Right lung (tissue), 10 donors: ENCODE measurements around the gene WNT9A. TPM values are rescaled to one million over a fixed set of nuclear protein-coding genes. Genes with fewer than 3 reads are reported as not detected.
"Not testable (repeated sequence)": the region's sequence is repeated elsewhere in the genome, so short reads cannot be mapped to it uniquely, and the experiment has no call there.

ENCODE experiments used
- DNase-seq, 2 donors: peaks; one replicate each; pipeline ENCODE4 v3.0.0-alpha.2; 2013
- long read RNA-seq, 8 donors: transcript quantifications; one replicate each; lab custom pipeline, GENCODE V29; 2026
- polyA plus RNA-seq, 5 donors: library from polyadenylated mRNA; unstranded; fragments of 120-200 nt; gene quantifications; one replicate each; pipeline versions ENCODE4 v1.2.1 to v1.2.3, GENCODE V29; 2013; ENCODE audit warnings: inconsistent platforms in 1 of 5, low replicate concordance in 1 of 5; ENCODE audit not compliant: insufficient read length in 5 of 5, insufficient read depth in 1 of 5

WNT9A gene, protein sequence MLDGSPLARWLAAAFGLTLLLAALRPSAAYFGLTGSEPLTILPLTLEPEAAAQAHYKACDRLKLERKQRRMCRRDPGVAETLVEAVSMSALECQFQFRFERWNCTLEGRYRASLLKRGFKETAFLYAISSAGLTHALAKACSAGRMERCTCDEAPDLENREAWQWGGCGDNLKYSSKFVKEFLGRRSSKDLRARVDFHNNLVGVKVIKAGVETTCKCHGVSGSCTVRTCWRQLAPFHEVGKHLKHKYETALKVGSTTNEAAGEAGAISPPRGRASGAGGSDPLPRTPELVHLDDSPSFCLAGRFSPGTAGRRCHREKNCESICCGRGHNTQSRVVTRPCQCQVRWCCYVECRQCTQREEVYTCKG
- 1 to 10 TPM; 1.9 to 3.0 (median 2.4) TPM for polyA plus RNA-seq
- long read RNA-seq, donor 1 = 0 reads
- long read RNA-seq, donor 2 = 0 reads
- long read RNA-seq, donor 3, partial matches to known transcripts = 0 of 1 reads
- long read RNA-seq, donor 3, other reads (novel, unspliced or antisense) = 0 of 1 reads
- long read RNA-seq, donor 4 = 0 reads
- long read RNA-seq, donor 5 = 0 reads
- long read RNA-seq, donor 6, partial matches to known transcripts = 0 of 2 reads
- long read RNA-seq, donor 6, other reads (novel, unspliced or antisense) = 0 of 2 reads
- long read RNA-seq, donor 7 = 0 reads
- long read RNA-seq, donor 8, partial matches to known transcripts = 0 of 1 reads
- long read RNA-seq, donor 8, other reads (novel, unspliced or antisense) = 0 of 1 reads

DNA sequence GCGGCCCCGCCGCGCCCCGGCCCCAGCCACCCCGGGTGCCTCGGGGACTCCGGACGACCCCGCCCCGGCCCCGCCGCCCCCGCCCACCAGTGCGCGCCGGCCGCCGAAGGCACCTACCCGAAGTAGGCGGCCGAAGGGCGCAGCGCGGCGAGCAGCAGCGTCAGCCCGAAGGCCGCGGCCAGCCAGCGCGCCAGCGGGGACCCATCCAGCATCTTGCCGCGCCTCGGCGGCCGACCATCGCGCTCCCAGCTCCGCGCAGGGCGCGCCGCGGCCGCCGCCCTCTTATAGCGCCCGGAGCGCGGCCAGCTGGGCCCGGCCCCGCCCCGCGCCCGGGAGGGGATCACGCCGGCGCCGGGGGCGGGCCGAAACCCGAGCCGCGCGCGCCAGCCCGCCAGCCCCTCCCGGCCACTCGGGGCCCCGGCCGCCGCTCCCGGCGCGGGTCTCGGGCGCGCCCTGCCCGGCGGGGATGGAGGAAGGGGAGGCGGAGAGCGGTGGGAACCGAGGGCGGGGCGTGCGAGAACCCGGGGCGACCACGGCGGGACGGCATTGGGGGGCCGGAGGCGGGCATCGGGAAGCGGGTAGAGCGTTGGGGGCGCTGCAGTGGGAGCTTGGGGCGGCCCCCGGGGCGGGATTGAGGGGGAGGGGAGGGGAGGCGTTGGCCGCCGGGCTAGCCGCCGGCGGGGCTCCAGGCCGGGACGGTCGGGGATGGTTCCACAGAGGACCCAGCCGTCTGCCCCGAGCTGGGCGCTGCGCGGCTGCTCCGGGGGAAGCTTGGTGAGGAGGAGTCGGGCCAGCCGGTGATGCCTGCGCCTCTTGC is at the start of gene WNT9A:
Gene WNT9A (minus strand): TSS at position 257 of the 817 bp plus-strand sequence. CDS start 45 bp downstream, at position 212.
- peak; percentile 73 to 74 for DNase-seq

DNA sequence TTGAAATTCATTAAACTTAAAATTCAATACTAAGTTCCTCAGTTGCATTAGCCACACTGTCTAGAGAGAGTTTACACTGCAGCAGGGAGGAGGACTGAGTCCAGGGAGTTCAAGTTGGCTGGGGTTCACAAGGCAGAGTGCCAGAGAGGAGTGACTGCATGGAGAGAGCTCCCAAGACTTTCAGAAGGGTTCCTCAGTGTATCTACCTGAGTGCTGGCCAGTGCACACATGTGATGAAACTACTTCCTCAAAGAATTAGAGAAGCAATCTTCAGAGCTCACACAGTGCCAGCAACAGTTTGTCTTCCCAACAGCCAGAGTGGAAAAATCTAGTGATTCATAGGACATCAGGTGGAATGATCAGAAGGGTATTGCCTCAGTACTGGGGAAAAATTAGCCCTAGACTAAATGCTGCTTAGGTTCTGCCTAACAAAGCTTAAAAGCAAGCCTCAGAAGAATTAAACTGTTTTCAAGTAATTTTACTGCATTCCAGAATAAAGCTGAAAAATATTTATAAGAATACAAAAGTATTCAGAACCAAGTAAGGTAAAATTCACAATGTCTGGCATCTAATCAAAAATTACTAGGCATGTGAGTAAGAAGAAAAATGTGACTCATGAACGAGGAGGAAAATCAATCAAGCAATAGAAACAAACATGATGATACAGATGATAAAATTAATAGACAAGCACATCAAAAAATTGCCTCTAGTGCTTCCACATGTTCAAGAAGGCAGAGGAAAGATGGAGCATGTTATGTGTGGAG is 48.6 kb upstream of the WNT9A start:
- DNase-seq = no peak

DNA sequence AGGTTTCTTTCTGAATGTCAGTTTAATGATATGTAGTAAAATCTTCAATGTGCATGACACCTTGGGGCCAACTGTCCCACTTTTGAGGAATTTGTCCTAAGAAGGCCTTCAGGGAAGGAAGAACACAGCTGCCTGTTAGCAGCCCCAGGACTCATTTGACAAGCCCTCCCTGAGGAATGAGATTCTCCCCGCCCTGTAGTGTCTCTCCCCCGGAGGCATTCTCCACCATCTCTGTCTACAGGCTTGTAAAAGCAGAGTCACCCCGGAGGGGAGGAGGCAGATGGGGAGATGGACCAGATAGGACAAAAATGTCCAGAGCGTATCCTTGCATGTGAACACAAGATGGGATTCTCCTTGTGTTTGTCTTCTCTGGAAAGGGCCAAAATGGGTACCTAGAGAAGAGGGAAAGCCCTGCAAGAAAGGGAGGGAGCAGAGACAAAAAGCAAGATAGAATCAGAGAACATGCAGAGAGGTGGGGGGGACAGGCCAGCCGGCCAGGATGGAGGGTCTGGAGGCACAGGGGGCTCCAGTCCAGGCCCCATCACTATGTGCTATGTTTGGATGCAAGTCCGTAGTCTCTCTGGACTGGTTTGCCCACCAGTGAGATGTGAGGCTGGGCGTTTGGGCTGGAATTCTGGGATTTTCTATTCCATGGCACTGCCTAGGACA is 47.0 kb upstream of the WNT9A start:
- no peak for DNase-seq

DNA sequence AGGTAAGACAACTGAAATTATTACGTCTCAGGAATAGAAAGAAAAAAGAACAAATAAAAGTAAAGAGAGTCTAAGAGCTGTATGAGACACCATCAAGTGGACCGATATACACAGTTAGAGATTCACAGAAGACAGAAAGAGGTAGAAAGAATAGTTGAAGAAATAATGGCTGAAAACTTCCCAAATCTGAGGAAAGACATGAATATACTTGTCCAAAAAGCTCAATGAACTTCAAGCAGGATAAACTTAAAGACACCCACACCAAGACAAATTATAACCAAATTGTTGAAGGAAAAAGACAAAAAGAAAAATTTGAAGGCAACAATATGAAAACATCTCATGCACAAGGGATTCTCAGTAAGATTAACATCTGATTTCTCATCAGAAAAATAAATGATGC is 39.4 kb upstream of the WNT9A start:
- no peak for DNase-seq

DNA sequence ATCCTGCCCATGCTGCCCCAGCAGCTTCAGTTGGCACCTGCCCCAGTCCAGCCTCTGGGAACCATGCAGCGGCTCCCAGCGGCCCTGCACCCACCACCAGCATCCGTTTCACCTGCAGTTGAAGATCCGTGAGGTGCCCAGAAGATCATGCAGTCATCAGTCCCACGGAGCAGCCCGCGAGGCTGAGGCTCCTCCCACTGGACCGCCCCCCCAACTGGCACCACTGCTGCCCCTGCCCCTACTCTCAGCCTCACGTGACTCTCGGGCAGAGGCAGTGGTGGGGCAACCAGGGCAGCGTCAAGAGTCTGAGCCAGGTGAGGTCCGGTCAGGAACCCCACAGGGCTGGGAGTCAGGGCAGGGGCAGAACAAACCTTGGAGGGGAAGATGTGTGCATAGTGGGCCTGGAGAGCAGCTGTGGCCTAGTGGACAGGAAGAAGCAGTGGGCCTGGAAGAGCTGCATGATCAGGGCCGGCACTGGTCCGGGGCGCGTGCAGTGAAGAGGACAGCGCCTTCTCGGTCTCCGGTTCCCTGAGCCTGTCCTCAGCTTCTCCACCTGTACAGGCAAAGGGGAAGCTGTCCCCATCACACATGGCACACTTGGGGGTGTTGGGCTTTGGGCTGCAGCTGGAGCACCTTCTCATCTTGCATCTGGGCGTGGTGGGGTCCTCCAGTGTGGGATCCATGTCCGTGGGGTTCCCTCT is 28.0 kb upstream of the WNT9A start:
- DNase-seq = not testable (repeated sequence)

DNA sequence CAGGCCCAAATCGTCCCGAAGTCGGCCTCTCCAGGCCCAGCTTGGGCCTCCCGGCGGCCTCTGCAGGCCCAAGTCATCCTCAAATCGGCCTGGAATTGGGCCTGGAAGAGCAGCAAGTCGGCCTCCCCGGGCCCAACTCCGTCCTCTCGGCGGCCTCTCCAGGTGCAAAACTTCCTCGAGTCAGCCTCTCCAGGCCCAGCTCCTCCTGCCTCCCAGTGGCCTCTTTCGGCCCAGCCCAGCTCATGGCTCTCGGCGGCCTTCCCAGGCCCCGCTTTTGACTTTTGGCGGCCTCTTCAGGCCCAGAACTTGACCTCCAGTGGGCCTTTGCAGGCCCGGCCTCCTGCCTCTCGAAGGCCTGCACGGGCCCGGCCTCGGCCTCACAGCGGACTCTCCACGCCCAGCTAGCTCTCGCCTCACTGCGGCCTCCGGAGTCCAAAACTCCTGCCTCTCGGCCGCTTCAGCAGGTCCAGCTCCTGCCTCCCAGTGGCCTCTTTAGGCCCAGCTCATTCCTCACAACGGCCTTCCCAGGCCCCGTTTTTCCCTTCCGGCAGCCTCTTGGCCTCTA is 26.1 kb upstream of the WNT9A start:
- not testable (repeated sequence) for DNase-seq

DNA sequence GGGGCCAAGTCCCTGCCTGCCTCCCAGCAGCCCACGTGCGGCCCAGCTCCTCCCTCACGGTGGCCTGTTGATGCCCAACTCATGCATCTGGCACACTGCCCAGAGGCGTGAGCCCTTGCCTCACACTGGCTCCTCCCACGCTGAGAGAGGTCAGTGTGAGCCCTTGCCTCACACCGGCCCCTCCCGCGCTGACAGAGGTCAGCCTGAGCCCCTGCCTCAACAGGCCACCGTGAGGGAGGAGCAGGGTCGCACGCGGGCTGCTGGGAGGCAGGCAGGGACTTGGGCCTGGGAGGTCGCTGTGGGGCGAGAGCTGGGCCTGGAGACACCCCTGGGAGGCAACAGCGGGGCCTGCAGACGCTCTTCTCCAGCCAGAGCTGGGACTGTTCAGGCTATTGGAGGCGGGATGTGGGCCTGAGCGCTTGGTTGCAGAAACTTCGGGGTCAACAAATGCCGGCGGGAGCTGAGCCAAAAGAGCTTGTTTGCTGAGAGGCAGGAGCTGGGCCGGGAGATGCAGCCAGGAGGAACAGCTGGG is 25.2 kb upstream of the WNT9A start:
- peak; percentile 40 to 47 for DNase-seq

DNA sequence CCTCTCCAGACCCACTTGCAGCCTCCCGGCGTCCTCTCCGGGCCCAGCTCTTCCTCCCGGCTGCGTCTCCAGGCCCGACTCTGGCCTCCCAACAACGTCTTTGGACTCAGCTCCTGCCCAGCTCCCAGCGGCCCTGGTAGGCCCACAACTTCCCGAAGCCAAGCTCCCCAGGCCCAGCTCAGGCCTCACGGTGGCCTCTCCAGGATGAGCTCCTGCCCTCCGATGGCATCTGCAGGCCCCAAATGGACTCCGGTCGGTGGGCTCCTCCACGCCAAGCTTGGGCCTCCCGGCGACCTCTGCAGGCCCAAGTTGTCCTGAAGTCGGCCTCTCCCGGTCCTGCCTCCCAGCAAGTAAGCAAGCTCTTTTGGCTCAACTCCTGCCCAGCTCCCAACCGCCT is 24.5 kb upstream of the WNT9A start:
- DNase-seq = not testable (repeated sequence)

DNA sequence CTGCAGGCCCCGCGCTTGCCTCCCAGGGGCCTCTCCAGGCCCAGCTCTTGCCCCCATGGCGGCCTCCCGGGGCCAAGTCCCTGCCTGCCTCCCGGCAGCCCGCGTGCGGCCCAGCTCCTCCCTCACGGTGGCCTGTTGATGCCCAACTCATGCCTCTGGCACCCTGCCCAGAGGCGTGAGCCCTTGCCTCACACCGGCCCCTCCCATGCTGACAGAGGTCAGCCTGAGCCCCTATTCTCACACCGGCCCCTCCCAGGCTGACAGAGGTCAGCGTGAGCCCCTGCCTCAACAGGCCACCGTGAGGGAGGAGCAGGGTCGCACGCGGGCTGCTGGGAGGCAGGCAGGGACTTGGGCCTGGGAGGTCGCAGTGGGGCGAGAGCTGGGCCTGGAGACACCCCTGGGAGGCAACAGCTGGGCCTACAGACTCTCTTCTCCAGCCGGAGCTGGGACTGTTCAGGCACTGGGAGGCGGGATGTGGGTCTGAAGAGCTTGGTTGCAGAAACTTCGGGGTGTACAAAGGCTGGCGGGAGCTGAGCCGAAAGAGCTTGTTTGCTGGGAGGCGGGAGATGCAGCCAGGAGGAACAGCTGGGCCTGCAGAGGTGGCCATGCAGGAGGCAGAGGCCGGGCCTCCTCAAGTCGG is 24.0 kb upstream of the WNT9A start:
- DNase-seq = not testable (repeated sequence)

DNA sequence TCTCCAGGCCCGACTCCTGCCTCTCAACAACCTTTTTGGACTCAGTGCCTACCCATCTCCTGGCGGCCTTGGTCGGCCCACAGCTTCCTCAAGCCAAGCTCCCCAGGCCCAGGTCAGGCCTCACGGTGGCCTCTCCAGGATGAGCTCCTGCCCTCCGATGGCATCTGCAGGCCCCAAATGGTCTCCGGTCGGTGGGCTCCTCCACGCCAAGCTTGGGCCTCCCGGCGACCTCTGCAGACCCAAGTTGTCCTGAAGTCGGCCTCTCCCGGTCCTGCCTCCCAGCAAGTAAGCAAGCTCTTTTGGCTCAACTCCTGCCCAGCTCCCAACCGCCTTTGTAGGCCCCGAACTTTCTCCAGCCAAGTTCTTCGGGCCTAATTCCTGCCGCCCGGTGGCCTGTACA is 23.5 kb upstream of the WNT9A start:
- not testable (repeated sequence) for DNase-seq

DNA sequence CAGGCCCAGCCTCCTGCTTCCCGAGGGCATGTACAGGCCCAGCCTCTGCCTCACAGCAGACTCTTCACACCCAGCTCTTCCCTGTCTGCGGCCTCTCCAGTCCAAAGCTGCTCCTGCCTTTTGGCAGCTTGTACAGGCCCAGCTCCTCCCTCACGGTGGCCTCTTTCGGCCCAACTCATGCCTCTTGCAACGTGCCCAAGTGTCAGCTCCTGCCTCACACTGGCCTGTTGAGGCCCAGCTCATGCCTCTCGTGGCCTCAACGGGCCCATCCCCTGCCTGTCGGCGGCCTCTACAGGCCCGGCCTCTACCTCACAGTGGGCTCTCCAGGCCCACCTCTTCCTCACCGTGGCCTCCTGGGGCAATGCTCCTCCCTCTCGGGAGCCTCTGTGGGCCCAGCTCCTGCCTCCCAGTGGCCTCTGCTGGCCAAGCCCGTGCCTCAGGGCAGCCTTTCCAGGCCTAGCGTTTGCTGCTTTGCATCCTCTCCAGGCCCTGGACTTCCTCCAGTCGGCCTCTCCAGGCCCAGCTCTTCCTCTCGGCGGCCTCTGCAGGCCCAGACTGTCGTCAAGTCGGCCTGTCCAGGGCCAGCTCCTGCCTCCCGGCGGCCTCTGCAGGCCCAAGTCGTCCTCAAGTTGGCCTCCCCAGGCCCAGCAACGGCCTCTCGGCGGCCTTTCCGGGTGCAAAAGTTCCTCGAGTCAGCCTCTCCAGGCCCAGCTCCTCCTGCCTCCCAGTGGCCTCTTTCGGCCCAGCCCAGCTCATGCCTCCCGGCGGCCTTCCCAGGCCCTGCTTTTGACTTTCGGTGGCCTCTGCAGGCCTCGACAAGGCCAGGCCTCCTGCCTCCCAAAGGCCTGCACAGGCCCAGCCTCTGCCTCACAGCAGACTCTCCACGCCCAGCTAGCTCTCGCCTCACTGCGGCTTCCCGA is 22.6 kb upstream of the WNT9A start:
- DNase-seq = not testable (repeated sequence)

DNA sequence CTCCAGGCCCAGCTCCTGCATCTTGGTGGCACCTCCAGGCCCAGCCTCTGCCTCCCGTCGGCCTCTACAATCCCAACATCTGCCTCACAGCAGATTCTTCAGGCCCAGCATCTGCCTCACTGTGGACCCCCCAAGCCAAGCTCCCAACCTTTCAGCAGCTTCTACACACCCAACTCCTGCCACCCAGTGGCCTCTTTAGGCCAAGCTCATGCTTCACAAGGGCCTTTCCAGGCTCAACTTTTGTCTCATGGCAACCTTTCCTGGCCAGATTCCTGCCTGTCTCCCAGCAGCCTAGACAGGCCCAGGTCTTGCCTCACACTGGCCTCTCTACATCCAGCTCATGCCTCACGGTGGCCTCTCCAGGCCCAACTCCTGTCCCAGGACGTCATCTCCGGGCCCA is 20.1 kb upstream of the WNT9A start:
- not testable (repeated sequence) for DNase-seq

DNA sequence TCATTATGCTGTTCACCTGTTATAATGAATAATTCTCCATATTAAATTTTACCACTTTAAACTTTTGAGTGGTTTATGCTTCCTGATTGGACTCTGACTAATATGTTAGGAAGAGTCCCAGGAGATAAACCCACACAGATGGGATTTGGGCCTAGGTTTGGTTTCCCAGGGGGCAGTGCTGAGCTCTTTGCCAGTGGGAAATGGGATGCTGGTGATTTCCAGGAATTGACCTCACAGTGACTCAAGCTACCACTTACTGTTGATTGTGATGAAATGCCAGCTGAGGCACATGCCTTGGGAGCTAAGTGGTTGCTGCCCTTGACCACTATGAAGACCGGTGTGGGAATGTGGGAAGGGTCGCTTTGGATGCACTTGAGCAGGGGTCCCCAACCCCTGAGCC is 19.0 kb upstream of the WNT9A start:
- DNase-seq = not testable (repeated sequence)

DNA sequence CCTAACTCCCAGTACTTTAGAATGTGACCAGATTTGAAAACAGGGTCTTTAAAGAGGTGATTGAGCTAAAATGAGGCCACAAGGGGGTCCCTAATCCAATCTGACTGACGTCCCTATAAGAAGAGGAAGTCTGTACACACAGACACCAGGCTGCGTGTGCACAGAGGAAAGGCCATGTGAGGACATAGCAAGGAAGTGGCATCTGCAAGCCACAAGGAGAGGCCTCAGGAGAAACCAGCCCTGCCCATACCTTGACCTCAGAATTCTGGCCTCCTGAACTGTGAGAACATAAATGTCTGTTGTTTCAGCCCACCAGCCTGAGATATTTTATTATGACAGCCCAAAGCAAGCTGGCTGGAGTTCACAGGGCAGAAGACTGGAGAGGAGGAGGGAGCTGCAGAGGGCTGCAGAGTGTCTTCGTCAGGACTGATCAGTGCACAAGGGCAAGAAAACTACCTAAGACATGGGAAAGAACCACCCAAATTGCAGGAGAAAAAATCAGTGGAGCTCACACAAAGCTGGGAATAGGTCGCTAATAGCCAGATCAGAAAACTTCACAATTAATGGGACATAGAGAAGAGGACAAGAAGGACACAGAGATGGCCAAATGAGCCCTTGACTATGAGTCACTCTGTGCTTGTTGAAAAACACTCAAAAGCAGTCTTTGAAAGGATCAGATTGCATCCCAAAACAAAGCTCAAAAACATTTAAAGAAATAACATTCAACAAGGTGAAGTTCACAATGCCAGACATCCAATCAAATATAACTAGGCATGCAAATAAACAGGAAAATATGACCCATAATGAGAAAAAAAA is 14.1 kb upstream of the WNT9A start:
- no peak for DNase-seq

DNA sequence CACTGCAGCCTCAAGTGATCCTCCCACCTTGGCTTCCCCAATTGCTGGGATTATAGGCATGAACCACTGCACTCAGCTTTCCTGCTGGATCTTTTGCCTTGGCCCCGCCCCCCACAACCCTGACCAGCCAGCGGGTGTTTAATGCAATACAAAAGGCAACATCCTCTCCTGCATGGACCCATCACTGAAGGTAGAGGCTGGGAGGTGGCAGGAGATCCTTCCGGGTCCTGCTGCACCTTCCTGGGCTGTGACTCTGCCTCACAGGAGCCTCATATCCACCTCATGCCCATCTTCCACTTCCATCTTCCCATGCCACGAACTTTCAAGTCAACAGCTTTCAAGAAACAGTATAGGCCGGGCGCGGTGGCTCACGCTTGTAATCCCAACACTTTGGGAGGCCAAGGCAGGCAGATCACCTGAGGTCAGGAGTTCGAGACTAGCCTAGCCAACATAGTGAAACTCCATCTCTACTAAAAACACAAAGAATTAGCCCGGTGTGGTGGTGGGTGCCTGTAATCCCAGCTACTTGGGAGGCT is 11.7 kb upstream of the WNT9A start:
- no peak for DNase-seq

DNA sequence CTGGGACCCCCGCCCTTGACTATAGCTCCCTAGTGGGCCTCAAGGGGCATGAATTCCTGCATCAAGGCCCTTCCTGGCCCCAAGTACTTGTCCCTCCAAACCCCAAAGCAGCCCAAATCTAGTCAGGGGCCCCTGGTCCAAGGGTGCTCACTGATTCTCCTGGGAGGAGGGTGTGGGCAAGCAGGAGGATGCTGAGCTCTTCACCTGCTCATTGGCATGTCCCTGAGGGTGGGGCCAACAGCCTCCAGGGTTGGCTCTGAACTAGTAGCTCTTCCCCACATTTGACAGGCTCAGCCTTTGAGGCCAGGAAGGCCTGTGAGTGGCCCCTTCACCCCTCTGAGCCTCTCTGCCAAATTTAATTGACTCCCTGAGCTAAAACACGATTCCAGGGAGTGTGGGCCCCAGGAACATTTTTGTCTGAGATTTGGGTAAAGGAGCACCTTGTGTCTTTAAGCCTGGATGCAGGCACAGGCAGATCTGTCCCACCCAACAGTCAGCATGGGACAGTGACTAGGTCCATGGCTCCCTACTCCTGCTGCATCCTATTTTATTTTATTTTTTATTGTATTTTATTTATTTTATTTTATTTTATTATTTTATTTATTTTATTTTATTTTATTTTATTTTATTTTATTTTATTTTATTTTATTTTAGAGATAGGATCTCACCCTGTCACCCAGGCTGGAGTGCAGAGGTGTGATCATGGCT is 11.0 kb upstream of the WNT9A start:
- no peak for DNase-seq
